ENCODE measurements around the gene IGSF9B.
A peak's percentile ranks its signal among the peaks of the same experiment; 100 is the strongest.

The IGSF9B gene

GRCh38 chr11:133939558-133939957 lies 17.2 kb downstream of the IGSF9B start:
- H3K18ac ChIP-seq (ENCODE audit: low read length) = no peak overlapping the region
- peak overlapping the region in 1 of 2 donors; percentile 38 for H3K4me3 ChIP-seq (ENCODE audit: low read length in 2 of 2)
- no peak overlapping the region for H3K4ac ChIP-seq (ENCODE audit: low read length)
- H3K9me3 ChIP-seq (replicated peaks in 1 of 2; ENCODE audit: control insufficient read depth in 2 of 2, insufficient read depth in 1 of 2, low read depth in 1 of 2, low read length in 2 of 2) = no peaks in the 10 kb centered on the region
- H3K79me1 ChIP-seq (ENCODE audit: low read depth, low read length) = peaks cover 1% of the 10 kb centered on the region
- H3K23ac ChIP-seq (ENCODE audit: low read depth, low read length, poor library complexity) = peak overlapping the region; percentile 62
- H3K9ac ChIP-seq (ENCODE audit: low read depth, low read length, poor library complexity) = no peak overlapping the region
- WGBS, 2 donors (ENCODE audit: extremely low coverage in 2 of 2, insufficient read length in 2 of 2, insufficient replicate concordance in 1 of 2) = 100% methylated on average over 7 of the region's 30 CpGs; no CpG with 5 or more reads in 1 of the 2 donors
- H2BK120ac ChIP-seq (ENCODE audit: low read depth, low read length) = no peak overlapping the region
- peak overlapping the region; percentile 85 for H3K14ac ChIP-seq (ENCODE audit: low read length)
- H2AK5ac ChIP-seq (ENCODE audit: low read depth, low read length) = no peak overlapping the region
- peaks cover 12% of the 10 kb centered on the region in 2 donors for H3K4me1 ChIP-seq (ENCODE audit: control insufficient read depth in 2 of 2, insufficient read depth in 1 of 2, low read depth in 1 of 2, low read length in 2 of 2)
- DNase-seq (ENCODE audit: low spot score) = no peak
- H3K36me3 ChIP-seq (replicated peaks in 1 of 2; ENCODE audit: control insufficient read depth in 2 of 2, insufficient read depth in 2 of 2, low read length in 2 of 2) = peaks cover 3 to 6% of the 10 kb centered on the region in 2 donors
- no peak overlapping the region for H2BK5ac ChIP-seq (ENCODE audit: low read length)
- H2BK15ac ChIP-seq (ENCODE audit: low read length) = no peak overlapping the region
- H3K27me3 ChIP-seq (ENCODE audit: control insufficient read depth in 3 of 3, insufficient read depth in 3 of 3, low read depth in 1 of 3, low read length in 3 of 3) = no peaks in the 10 kb centered on the region
- H2AFZ ChIP-seq (ENCODE audit: low read length) = no peak overlapping the region
- H4K91ac ChIP-seq (ENCODE audit: low read depth, low read length, poor library complexity) = no peak overlapping the region
- H3K4me2 ChIP-seq (ENCODE audit: insufficient read depth, low read length, poor library complexity, severe bottlenecking) = no peak overlapping the region
- H4K8ac ChIP-seq (ENCODE audit: low read depth, low read length) = no peak overlapping the region
- no peak overlapping the region for H3K27ac ChIP-seq (replicated peaks; ENCODE audit: low read length)
- no peak overlapping the region for H2BK12ac ChIP-seq (ENCODE audit: low read length)

- H4K91ac ChIP-seq (ENCODE audit: low read depth, low read length, poor library complexity) = no peak overlapping the region
- H2BK12ac ChIP-seq (ENCODE audit: low read length) = no peak overlapping the region
- no peaks in the 10 kb centered on the region for H3K79me1 ChIP-seq (ENCODE audit: low read depth, low read length)
- H3K27me3 ChIP-seq (ENCODE audit: control insufficient read depth in 3 of 3, insufficient read depth in 3 of 3, low read depth in 1 of 3, low read length in 3 of 3) = no peaks in the 10 kb centered on the region
- no peak overlapping the region for H3K9ac ChIP-seq (ENCODE audit: low read depth, low read length, poor library complexity)
- H3K4me3 ChIP-seq (ENCODE audit: low read length in 2 of 2) = no peak overlapping the region
- peaks cover 6% of the 10 kb centered on the region in 2 donors for H3K36me3 ChIP-seq (replicated peaks in 1 of 2; ENCODE audit: control insufficient read depth in 2 of 2, insufficient read depth in 2 of 2, low read length in 2 of 2)
- H2AK5ac ChIP-seq (ENCODE audit: low read depth, low read length) = no peak overlapping the region
- H3K4me1 ChIP-seq (ENCODE audit: control insufficient read depth in 2 of 2, insufficient read depth in 1 of 2, low read depth in 1 of 2, low read length in 2 of 2) = peaks cover 15% of the 10 kb centered on the region in 2 donors
- H2BK15ac ChIP-seq (ENCODE audit: low read length) = no peak overlapping the region
- H3K9me3 ChIP-seq (replicated peaks in 1 of 2; ENCODE audit: control insufficient read depth in 2 of 2, insufficient read depth in 1 of 2, low read depth in 1 of 2, low read length in 2 of 2) = no peaks in the 10 kb centered on the region
- DNase-seq (ENCODE audit: low spot score) = no peak
- no peak overlapping the region for H3K23ac ChIP-seq (ENCODE audit: low read depth, low read length, poor library complexity)
- no CpG with 5 or more reads among the region's 8 CpGs for whole genome bisulfite sequencing, 2 donors (ENCODE audit: extremely low coverage in 2 of 2, insufficient read length in 2 of 2, insufficient replicate concordance in 1 of 2)
- H3K4me2 ChIP-seq (ENCODE audit: insufficient read depth, low read length, poor library complexity, severe bottlenecking) = no peak overlapping the region
- H2BK120ac ChIP-seq (ENCODE audit: low read depth, low read length) = no peak overlapping the region
- H3K27ac ChIP-seq (replicated peaks; ENCODE audit: low read length) = no peak overlapping the region
- H3K18ac ChIP-seq (ENCODE audit: low read length) = no peak overlapping the region
- no peak overlapping the region for H4K8ac ChIP-seq (ENCODE audit: low read depth, low read length)
- H3K14ac ChIP-seq (ENCODE audit: low read length) = no peak overlapping the region
- H2AFZ ChIP-seq (ENCODE audit: low read length) = no peak overlapping the region
- no peak overlapping the region for H2BK5ac ChIP-seq (ENCODE audit: low read length)
- no peak overlapping the region for H3K4ac ChIP-seq (ENCODE audit: low read length)
Measured at GRCh38 chr11:133938166-133938565, 18.6 kb downstream of the IGSF9B start.

GRCh38 chr11:133937468-133937867 lies 19.3 kb downstream of the IGSF9B start:
- H3K4me1 ChIP-seq (ENCODE audit: control insufficient read depth in 2 of 2, insufficient read depth in 1 of 2, low read depth in 1 of 2, low read length in 2 of 2) = peaks cover 15% of the 10 kb centered on the region in 2 donors
- no peak overlapping the region for H3K4me3 ChIP-seq (ENCODE audit: low read length in 2 of 2)
- DNase-seq (ENCODE audit: low spot score) = no peak
- no peak overlapping the region for H3K4ac ChIP-seq (ENCODE audit: low read length)
- no peak overlapping the region for H2AK5ac ChIP-seq (ENCODE audit: low read depth, low read length)
- no peak overlapping the region for H4K91ac ChIP-seq (ENCODE audit: low read depth, low read length, poor library complexity)
- H3K4me2 ChIP-seq (ENCODE audit: insufficient read depth, low read length, poor library complexity, severe bottlenecking) = no peak overlapping the region
- no peak overlapping the region for H2BK120ac ChIP-seq (ENCODE audit: low read depth, low read length)
- no peaks in the 10 kb centered on the region for H3K27me3 ChIP-seq (ENCODE audit: control insufficient read depth in 3 of 3, insufficient read depth in 3 of 3, low read depth in 1 of 3, low read length in 3 of 3)
- no peak overlapping the region for H2BK5ac ChIP-seq (ENCODE audit: low read length)
- no peak overlapping the region for H3K14ac ChIP-seq (ENCODE audit: low read length)
- no peak overlapping the region for H2BK15ac ChIP-seq (ENCODE audit: low read length)
- H3K36me3 ChIP-seq (replicated peaks in 1 of 2; ENCODE audit: control insufficient read depth in 2 of 2, insufficient read depth in 2 of 2, low read length in 2 of 2) = peaks cover 6% of the 10 kb centered on the region in 2 donors
- no peak overlapping the region for H3K18ac ChIP-seq (ENCODE audit: low read length)
- no peak overlapping the region for H2AFZ ChIP-seq (ENCODE audit: low read length)
- H4K8ac ChIP-seq (ENCODE audit: low read depth, low read length) = no peak overlapping the region
- no peak overlapping the region for H3K27ac ChIP-seq (replicated peaks; ENCODE audit: low read length)
- no peak overlapping the region for H2BK12ac ChIP-seq (ENCODE audit: low read length)
- peak overlapping the region; percentile 32 for H3K9ac ChIP-seq (ENCODE audit: low read depth, low read length, poor library complexity)
- no peaks in the 10 kb centered on the region for H3K79me1 ChIP-seq (ENCODE audit: low read depth, low read length)
- H3K9me3 ChIP-seq (replicated peaks in 1 of 2; ENCODE audit: control insufficient read depth in 2 of 2, insufficient read depth in 1 of 2, low read depth in 1 of 2, low read length in 2 of 2) = no peaks in the 10 kb centered on the region
- H3K23ac ChIP-seq (ENCODE audit: low read depth, low read length, poor library complexity) = peak overlapping the region; percentile 85
- no CpG with 5 or more reads among the region's 16 CpGs for WGBS, 2 donors (ENCODE audit: extremely low coverage in 2 of 2, insufficient read length in 2 of 2, insufficient replicate concordance in 1 of 2)

- no peaks in the 10 kb centered on the region for H3K27me3 ChIP-seq (ENCODE audit: control insufficient read depth in 3 of 3, insufficient read depth in 3 of 3, low read depth in 1 of 3, low read length in 3 of 3)
- no peak overlapping the region for H2BK120ac ChIP-seq (ENCODE audit: low read depth, low read length)
- H3K4me3 ChIP-seq (ENCODE audit: low read length in 2 of 2) = no peak overlapping the region
- no peak overlapping the region for H4K8ac ChIP-seq (ENCODE audit: low read depth, low read length)
- H3K4me1 ChIP-seq (ENCODE audit: control insufficient read depth in 2 of 2, insufficient read depth in 1 of 2, low read depth in 1 of 2, low read length in 2 of 2) = peaks cover 15% of the 10 kb centered on the region in 2 donors
- H2BK15ac ChIP-seq (ENCODE audit: low read length) = no peak overlapping the region
- no peak overlapping the region for H2BK12ac ChIP-seq (ENCODE audit: low read length)
- H4K91ac ChIP-seq (ENCODE audit: low read depth, low read length, poor library complexity) = no peak overlapping the region
- no peak for DNase-seq (ENCODE audit: low spot score)
- no peak overlapping the region for H2AK5ac ChIP-seq (ENCODE audit: low read depth, low read length)
- H2BK5ac ChIP-seq (ENCODE audit: low read length) = no peak overlapping the region
- peak overlapping the region; percentile 33 for H3K9ac ChIP-seq (ENCODE audit: low read depth, low read length, poor library complexity)
- H3K4me2 ChIP-seq (ENCODE audit: insufficient read depth, low read length, poor library complexity, severe bottlenecking) = no peak overlapping the region
- H3K18ac ChIP-seq (ENCODE audit: low read length) = no peak overlapping the region
- H3K27ac ChIP-seq (replicated peaks; ENCODE audit: low read length) = no peak overlapping the region
- H3K9me3 ChIP-seq (replicated peaks in 1 of 2; ENCODE audit: control insufficient read depth in 2 of 2, insufficient read depth in 1 of 2, low read depth in 1 of 2, low read length in 2 of 2) = no peaks in the 10 kb centered on the region
- peaks cover 6% of the 10 kb centered on the region in 2 donors for H3K36me3 ChIP-seq (replicated peaks in 1 of 2; ENCODE audit: control insufficient read depth in 2 of 2, insufficient read depth in 2 of 2, low read length in 2 of 2)
- WGBS, 2 donors (ENCODE audit: extremely low coverage in 2 of 2, insufficient read length in 2 of 2, insufficient replicate concordance in 1 of 2) = no CpG with 5 or more reads among the region's 13 CpGs
- H3K4ac ChIP-seq (ENCODE audit: low read length) = no peak overlapping the region
- H3K14ac ChIP-seq (ENCODE audit: low read length) = no peak overlapping the region
- no peak overlapping the region for H2AFZ ChIP-seq (ENCODE audit: low read length)
- H3K23ac ChIP-seq (ENCODE audit: low read depth, low read length, poor library complexity) = peak overlapping the region; percentile 85
- H3K79me1 ChIP-seq (ENCODE audit: low read depth, low read length) = no peaks in the 10 kb centered on the region
Measured at GRCh38 chr11:133937015-133937414, 19.8 kb downstream of the IGSF9B start.
